Thyroid gland (tissue), 4 donors: ENCODE data around the gene RFTN1. TPM values are rescaled to one million over a fixed set of nuclear protein-coding genes. Genes with fewer than 3 reads are reported as not detected.

ENCODE experiments used
- DNase-seq, 2 donors: peaks; one replicate each; pipeline ENCODE4 v3.0.0-alpha.2; 2019
- H3K27ac ChIP-seq, 3 donors: fragments of 200-600 bp; sonication (generic); 1 replicate in 2 of 3; 2 replicates in 1 of 3; pipeline ENCODE4 v1.5.1; 2016 to 2019; ENCODE audit warnings: mild to moderate bottlenecking in 1 of 3, moderate library complexity in 1 of 3
- H3K27me3 ChIP-seq: fragments of 200-600 bp; sonication (generic); one replicate; pipeline ENCODE4 v1.5.1; 2019
- H3K36me3 ChIP-seq, 2 donors: fragments of 200-600 bp; sonication (generic); one replicate each; pipeline ENCODE4 v1.5.1; 2016 to 2019
- H3K4me1 ChIP-seq, 2 donors: fragments of 200-600 bp; sonication (generic); one replicate each; pipeline ENCODE4 v1.5.1; 2017 to 2019
- H3K4me3 ChIP-seq, 3 donors: fragments of 200-600 bp; sonication (generic); replicated peaks in 1 of 3; 1 replicate in 2 of 3; 2 replicates in 1 of 3; pipeline ENCODE4 v1.5.1; 2016; ENCODE audit warnings: mild to moderate bottlenecking in 1 of 3
- H3K9me3 ChIP-seq: fragments of 200-600 bp; sonication (generic); one replicate; pipeline ENCODE4 v1.5.1; 2017
- CTCF ChIP-seq, 6 experiments: fragments of 200-600 bp in 3 of 6; fragments of 450-650 bp in 3 of 6; sonication (generic) in 3 of 6; IDR thresholded peaks; one replicate each; pipeline ENCODE4 v1.5.1; 2016 to 2019; ENCODE audit warnings: antibody characterized with exemption in 6 of 6, mild to moderate bottlenecking in 2 of 6, inconsistent platforms in 1 of 6, moderate library complexity in 1 of 6
- POLR2A ChIP-seq, 2 donors: fragments of 450-650 bp; IDR thresholded peaks; one replicate each; pipeline ENCODE4 v1.6.1; 2017; ENCODE audit warnings: antibody characterized with exemption in 2 of 2, mild to moderate bottlenecking in 2 of 2, moderate library complexity in 1 of 2
- WGBS, 2 donors: methylation state at CpG; one replicate each; pipeline ENCODE4 v1.1.5; 2017; 5-methylcytosine and 5-hydroxymethylcytosine counted together
- intact Hi-C: fragments of 100-400 bp; cut with DNase I; formaldehyde crosslinking; loops from one replicate; pipeline ENCODE4 v1.15.1; 2023
- total RNA-seq, 4 donors: library from RNA; depleted of rRNA; stranded (reverse); fragments of >200 nt; gene quantifications; one replicate each; pipeline ENCODE4 v1.2.3, GENCODE V29; 2016

Gene RFTN1
- total RNA-seq, 4 donors from 2014 or later = 110 to 239 (median 153) TPM

- 83 to 93% methylated on average over 1 of the region's 1 CpG for WGBS, 2 donors
Observed at GRCh38 chr3:16529264-16529663, 15.8 kb upstream of the RFTN1 start.

GRCh38 chr3:16528581-16528993 is 15.1 kb upstream of the RFTN1 start:
- no peak for TF ChIP-seq POLR2A (IDR thresholded peaks at IDR 0.05)
- TF ChIP-seq CTCF (IDR thresholded peaks at IDR 0.05) = no peak
- no peak overlapping the region for H3K27ac ChIP-seq
- no peaks in the 10 kb centered on the region for H3K27me3 ChIP-seq
- intact Hi-C loops = no loop called here
- DNase-seq = peak; percentile 44
- H3K4me3 ChIP-seq = no peak overlapping the region
- H3K4me1 ChIP-seq = no peaks in the 10 kb centered on the region
- no peaks in the 10 kb centered on the region for H3K9me3 ChIP-seq
- no peaks in the 10 kb centered on the region for H3K36me3 ChIP-seq
- 54 to 70% methylated on average over 4 of the region's 4 CpGs for WGBS, 2 donors

More at GRCh38 chr3:16529264-16529663, 15.8 kb upstream of the RFTN1 start:
- Histone ChIP-seq H3K9me3 (no peaks in the 10 kb centered on the region), H3K4me1 (no peaks in the 10 kb centered on the region), H3K4me3 (no peak overlapping the region), H3K27me3 (no peaks in the 10 kb centered on the region), H3K27ac (no peak overlapping the region), H3K36me3 (no peaks in the 10 kb centered on the region)
- TF ChIP-seq POLR2A (IDR thresholded peaks at IDR 0.05) (no peak), CTCF (IDR thresholded peaks at IDR 0.05) (no peak)
- DNase-seq = no peak
- intact Hi-C loops = no loop called here

GRCh38 chr3:16528106-16528505 is 14.6 kb upstream of the RFTN1 start:
- 94 to 95% methylated on average over 5 of the region's 5 CpGs for WGBS, 2 donors
- Histone ChIP-seq H3K27me3 (no peaks in the 10 kb centered on the region), H3K4me1 (no peaks in the 10 kb centered on the region), H3K27ac (no peak overlapping the region), H3K4me3 (no peak overlapping the region), H3K36me3 (no peaks in the 10 kb centered on the region), H3K9me3 (no peaks in the 10 kb centered on the region)
- intact Hi-C loops = no loop called here
- DNase-seq = no peak
- TF ChIP-seq POLR2A (IDR thresholded peaks at IDR 0.05) (no peak), CTCF (IDR thresholded peaks at IDR 0.05) (no peak)

GRCh38 chr3:16524196-16524595 is 10.7 kb upstream of the RFTN1 start:
- Histone ChIP-seq H3K4me1 (no peaks in the 10 kb centered on the region), H3K4me3 (no peak overlapping the region), H3K36me3 (no peaks in the 10 kb centered on the region), H3K27me3 (no peaks in the 10 kb centered on the region), H3K27ac (no peak overlapping the region), H3K9me3 (no peaks in the 10 kb centered on the region)
- TF ChIP-seq CTCF (IDR thresholded peaks at IDR 0.05) (no peak), POLR2A (IDR thresholded peaks at IDR 0.05) (no peak)
- DNase-seq = no peak
- 89 to 98% methylated on average over 2 of the region's 2 CpGs for WGBS, 2 donors
- intact Hi-C loops = no loop called here

- no peaks in the 10 kb centered on the region for H3K4me1 ChIP-seq
- whole genome bisulfite sequencing, 2 donors = 94 to 97% methylated on average over 2 of the region's 2 CpGs
Observed at GRCh38 chr3:16523778-16524177, 10.3 kb upstream of the RFTN1 start.

More at GRCh38 chr3:16523778-16524177, 10.3 kb upstream of the RFTN1 start:
- intact Hi-C loops = no loop called here
- Histone ChIP-seq H3K4me3 (no peak overlapping the region), H3K27me3 (no peaks in the 10 kb centered on the region), H3K27ac (no peak overlapping the region), H3K9me3 (no peaks in the 10 kb centered on the region), H3K36me3 (no peaks in the 10 kb centered on the region)
- no peak for DNase-seq
- TF ChIP-seq POLR2A (IDR thresholded peaks at IDR 0.05) (no peak), CTCF (IDR thresholded peaks at IDR 0.05) (no peak)
